A549 (cell line): ENCODE data around the gene UVRAG. TPM values are rescaled to one million over a fixed set of nuclear protein-coding genes. Genes with fewer than 3 reads are reported as not detected.

Experiments used
- ATAC-seq, 2 experiments: fragments of 200-7000 bp in 1 of 2; fragments of >200 bp in 1 of 2; cut with Nextera tagmentation in 1 of 2; cut with Tn5 transposase in 1 of 2; 3 replicates each; pipeline versions ENCODE4 v1.8.0 to v1.9.1; 2018 to 2020; ENCODE audit warnings: mild to moderate bottlenecking in 1 of 2, moderate library complexity in 1 of 2
- CTCF ChIA-PET: fragments of 300-600 bp; sonication (Branson Sonifier 250); formaldehyde crosslinking; extraction: SDS; loops from one replicate; lab custom pipeline; 2021; ENCODE audit warnings: antibody characterized with exemption, inconsistent platforms; lab: Yijun Ruan, JAX
- POLR2A ChIA-PET: fragments of 350-600 bp; formaldehyde crosslinking; extraction: SDS; loops from one replicate; lab custom pipeline; 2021; ENCODE audit warnings: antibody characterized with exemption, inconsistent platforms; lab: Yijun Ruan, JAX
- DNase-seq, 2 experiments: peaks; one replicate each; pipeline versions ENCODE4 v3.0.0 to v3.0.0-alpha.2; 2011 to 2016; ENCODE audit warnings: low read depth in 1 of 2, low spot score in 1 of 2
- FAIRE-seq: peaks from 2 replicates; lab custom pipeline; 2011; peaks lifted over from hg19 to GRCh38; lab: Jason Lieb, UNC
- H3K27ac ChIP-seq, 2 experiments: fragments of >200 bp; sonication (Bioruptor Twin); formaldehyde crosslinking; 3 replicates each; pipeline ENCODE4 v1.5.1; 2016 to 2017
- H3K4me1 ChIP-seq: fragments of >200 bp; sonication (Bioruptor Twin); formaldehyde crosslinking; 3 replicates; pipeline ENCODE4 v1.6.1; 2016
- H3K4me2 ChIP-seq: fragments of >200 bp; sonication (Bioruptor Twin); formaldehyde crosslinking; 3 replicates; pipeline ENCODE4 v1.6.1; 2016
- H3K4me3 ChIP-seq: fragments of >200 bp; sonication (Bioruptor Twin); formaldehyde crosslinking; 3 replicates; pipeline ENCODE4 v1.5.1; 2016
- H3K9me3 ChIP-seq: fragments of >200 bp; sonication (Bioruptor Twin); formaldehyde crosslinking; 3 replicates; pipeline ENCODE4 v1.6.1; 2016
- BCL3 ChIP-seq: fragments of >200 bp; sonication (Bioruptor Twin); formaldehyde crosslinking; IDR thresholded peaks from 3 replicates; pipeline ENCODE4 v1.6.1; 2016
- BHLHE40 ChIP-seq: IDR thresholded peaks from 2 replicates; pipeline ENCODE4 v1.6.1; 2012; ENCODE audit warnings: low read depth, low read length, inconsistent platforms
- CBX2 ChIP-seq: fragments of 200-600 bp; sonication (generic); IDR thresholded peaks from 2 replicates; pipeline ENCODE4 v1.6.1; 2016; ENCODE audit warnings: low read depth, mild to moderate bottlenecking, borderline replicate concordance
- CEBPB ChIP-seq, 2 experiments: fragments of >200 bp in 1 of 2; sonication (Bioruptor Twin) in 1 of 2; formaldehyde crosslinking in 1 of 2; IDR thresholded peaks; 2 replicates each; pipeline ENCODE4 v1.6.1; 2012 to 2016
- CTCF ChIP-seq: fragments of >200 bp; sonication (Bioruptor Twin); formaldehyde crosslinking; IDR thresholded peaks from 3 replicates; pipeline ENCODE4 v1.5.1; 2016
- FOSL2 ChIP-seq, 2 experiments: fragments of 450-650 bp in 1 of 2; fragments of >200 bp in 1 of 2; sonication (Bioruptor Twin) in 1 of 2; formaldehyde crosslinking; IDR thresholded peaks; 2 replicates each; pipeline versions ENCODE4 v1.5.0 to v1.6.1; 2016 to 2020; ENCODE audit warnings: mild to moderate bottlenecking in 1 of 2, moderate library complexity in 1 of 2
- HEYL ChIP-seq: fragments of 250-450 bp; sonication (Bioruptor Pico); IDR thresholded peaks from 2 replicates; pipeline ENCODE4 v1.8.0; 2021; ENCODE audit warnings: mild to moderate bottlenecking, moderate library complexity
- HOXB13 ChIP-seq: fragments of 250-450 bp; sonication (Bioruptor Pico); IDR thresholded peaks from 2 replicates; pipeline ENCODE4 v1.5.0; 2020; ENCODE audit warnings: low read depth, mild to moderate bottlenecking, moderate library complexity
- JUN ChIP-seq, 2 experiments: fragments of >200 bp; sonication (Bioruptor Twin); formaldehyde crosslinking; IDR thresholded peaks; 2 replicates in 1 of 2; 3 replicates in 1 of 2; pipeline ENCODE4 v1.6.1; 2016 to 2017
- JUNB ChIP-seq: fragments of >200 bp; sonication (Bioruptor Twin); formaldehyde crosslinking; IDR thresholded peaks from 2 replicates; pipeline ENCODE4 v1.6.1; 2016
- KDM1A ChIP-seq: fragments of 200-600 bp; sonication (generic); IDR thresholded peaks from 2 replicates; pipeline ENCODE4 v1.6.1; 2016; ENCODE audit warnings: low read depth, mild to moderate bottlenecking
- KDM5A ChIP-seq: fragments of 200-600 bp; sonication (generic); IDR thresholded peaks from 2 replicates; pipeline ENCODE4 v1.6.1; 2016; ENCODE audit warnings: antibody characterized with exemption, mild to moderate bottlenecking
- NFE2L2 ChIP-seq: fragments of 150-350 bp; conservative IDR thresholded peaks from 2 replicates; pipeline ENCODE4 v1.6.1; 2014; ENCODE audit warnings: low read length
- NPAS2 ChIP-seq: fragments of 250-450 bp; sonication (Bioruptor Pico); IDR thresholded peaks from 2 replicates; pipeline ENCODE4 v1.8.0; 2022; ENCODE audit warnings: mild to moderate bottlenecking, moderate library complexity, borderline replicate concordance
- NR3C1 ChIP-seq: fragments of >200 bp; sonication (Bioruptor Twin); formaldehyde crosslinking; IDR thresholded peaks from 3 replicates; pipeline ENCODE4 v1.6.1; 2017
- POLR2A ChIP-seq: IDR thresholded peaks from 2 replicates; pipeline ENCODE4 v1.6.1; 2012; ENCODE audit warnings: mild to moderate bottlenecking, low read length
- RNF2 ChIP-seq: fragments of 200-600 bp; sonication (generic); IDR thresholded peaks from 2 replicates; pipeline ENCODE4 v1.6.1; 2016; ENCODE audit warnings: low read depth, mild to moderate bottlenecking, antibody characterized with exemption, moderate library complexity, borderline replicate concordance
- TFCP2L1 ChIP-seq: fragments of 250-450 bp; sonication (Bioruptor Pico); IDR thresholded peaks from 2 replicates; pipeline ENCODE4 v1.5.0; 2021; ENCODE audit warnings: mild to moderate bottlenecking
- USF2 ChIP-seq: fragments of 450-650 bp; IDR thresholded peaks from 2 replicates; pipeline ENCODE4 v1.6.1; 2014; ENCODE audit warnings: antibody characterized with exemption
- ZSCAN20 ChIP-seq: fragments of 250-450 bp; sonication (Bioruptor Pico); IDR thresholded peaks from 2 replicates; pipeline ENCODE4 v1.8.0; 2022; ENCODE audit warnings: mild to moderate bottlenecking, moderate library complexity
- WGBS: methylation state at CpG from one replicate; pipeline ENCODE4 v1.1.6; 2017; ENCODE audit errors: missing lambda C conversion rate; 5-methylcytosine and 5-hydroxymethylcytosine counted together
- polyA minus RNA-seq: library from RNA; depleted of rRNA, polyadenylated mRNA; stranded (reverse); fragments of >200 nt; gene quantifications from 2 replicates; pipeline ENCODE4 v1.2.3, GENCODE V29; 2011; rRNA and poly(A)+ RNA removed
- polyA plus RNA-seq, 4 experiments: library from polyadenylated mRNA; depleted of rRNA in 3 of 4; stranded (reverse); fragments of >200 nt; fragmentation: RNase III in 1 of 4; extraction: RNeasy Plus Mini Kit Qiagen cat#74134 plus additional on column Dnase treatment in 1 of 4; gene quantifications; 2 replicates in 3 of 4; 3 replicates in 1 of 4; pipeline ENCODE4 v1.2.3, GENCODE V29; 2011 to 2017
- TF ChIP-seq, protein P1 (sequence below): IDR thresholded peaks from 2 replicates; pipeline ENCODE4 v1.6.1; 2012
- TF ChIP-seq, protein P2 (sequence below): IDR thresholded peaks from 2 replicates; pipeline ENCODE4 v1.6.1; 2012; ENCODE audit warnings: low read depth, borderline replicate concordance
- TF ChIP-seq, protein P3 (sequence below): IDR thresholded peaks from 2 replicates; pipeline ENCODE4 v1.6.1; 2012

The UVRAG gene
- polyA plus RNA-seq (2011; rRNA removed) (12.4 and 14.1 TPM in 2 replicates), polyA plus RNA-seq (2017; fragmentation: RNase III; extraction: RNeasy Plus Mini Kit Qiagen cat#74134 plus additional on column Dnase treatment) (6.1 to 6.5 TPM (median 6.4 TPM) in 3 replicates), polyA minus RNA-seq (14.8 and 14.9 TPM in 2 replicates)
- polyA plus RNA-seq (2012; cell fraction: cytosol; rRNA removed): 4.2 and 5.1 TPM in 2 replicates
- 5.5 and 7.8 TPM in 2 replicates for polyA plus RNA-seq (2012; cell fraction: nucleus; rRNA removed)

- ChIA-PET POLR2A (interaction anchor here (1.2 kb wide), 1 partner anchor 15 kb away, joined by 3 read pairs; no protein-coding TSS in a partner anchor), CTCF (interaction anchor here (1.2 to 3.7 kb wide), 4 partner anchors 12 to 109 kb away, joined by 3 to 20 read pairs (median 6); no protein-coding TSS in a partner anchor)
- Histone ChIP-seq H3K4me2 (peak within 1 kb of the TSS; percentile 87), H3K27ac (peak within 1 kb of the TSS; percentile 89 to 92), H3K4me1 (peaks cover 18% of the 10 kb centered on the region; the same call in 2 of the 3 replicates), H3K9me3 (no peaks in the 10 kb centered on the region), H3K4me3 (peak within 1 kb of the TSS; percentile 96)
- TF ChIP-seq ZSCAN20 (CRISPR knock-in tag): no peak
- TF ChIP-seq BHLHE40: peak; percentile 86
- TF ChIP-seq USF2: peak; percentile 99
- TF ChIP-seq POLR2A: peak; percentile 45
- no peak for TF ChIP-seq CBX2
- no peak for TF ChIP-seq HOXB13 (CRISPR knock-in tag)
- TF ChIP-seq TFCP2L1 (CRISPR knock-in tag): no peak
- TF ChIP-seq CTCF: no peak
- no peak for TF ChIP-seq HEYL (CRISPR knock-in tag)
- TF ChIP-seq, protein P1, sequence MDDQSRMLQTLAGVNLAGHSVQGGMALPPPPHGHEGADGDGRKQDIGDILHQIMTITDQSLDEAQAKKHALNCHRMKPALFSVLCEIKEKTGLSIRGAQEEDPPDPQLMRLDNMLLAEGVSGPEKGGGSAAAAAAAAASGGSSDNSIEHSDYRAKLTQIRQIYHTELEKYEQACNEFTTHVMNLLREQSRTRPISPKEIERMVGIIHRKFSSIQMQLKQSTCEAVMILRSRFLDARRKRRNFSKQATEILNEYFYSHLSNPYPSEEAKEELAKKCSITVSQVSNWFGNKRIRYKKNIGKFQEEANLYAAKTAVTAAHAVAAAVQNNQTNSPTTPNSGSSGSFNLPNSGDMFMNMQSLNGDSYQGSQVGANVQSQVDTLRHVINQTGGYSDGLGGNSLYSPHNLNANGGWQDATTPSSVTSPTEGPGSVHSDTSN: peak; percentile 96
- peak; percentile 37; the same call in 1 of the 3 replicates for TF ChIP-seq BCL3
- TF ChIP-seq NPAS2: 0 out of 2 replicates have a peak, but pooled peaks have one; percentile 56
- TF ChIP-seq NFE2L2: no peak
- TF ChIP-seq KDM5A: peak; percentile 35; the same call in 1 of the 2 replicates
- TF ChIP-seq FOSL2 (IDR thresholded peaks at IDR 0.05): no peak
- 0 out of 2 replicates have a peak, but pooled peaks have one; percentile 16 for TF ChIP-seq FOSL2 (CRISPR knock-in tag; IDR thresholded peaks at IDR 0.05)
- TF ChIP-seq JUN (IDR thresholded peaks at IDR 0.05): peak in 1 of 2 experiments; percentile 51; a peak in 1 of 5 replicates
- no peak for TF ChIP-seq NR3C1
- no peak for TF ChIP-seq RNF2
- TF ChIP-seq KDM1A: no peak
- TF ChIP-seq CEBPB (IDR thresholded peaks at IDR 0.05): no peak
- no peak for TF ChIP-seq JUNB
- TF ChIP-seq, protein P2, sequence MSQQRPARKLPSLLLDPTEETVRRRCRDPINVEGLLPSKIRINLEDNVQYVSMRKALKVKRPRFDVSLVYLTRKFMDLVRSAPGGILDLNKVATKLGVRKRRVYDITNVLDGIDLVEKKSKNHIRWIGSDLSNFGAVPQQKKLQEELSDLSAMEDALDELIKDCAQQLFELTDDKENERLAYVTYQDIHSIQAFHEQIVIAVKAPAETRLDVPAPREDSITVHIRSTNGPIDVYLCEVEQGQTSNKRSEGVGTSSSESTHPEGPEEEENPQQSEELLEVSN: 0 out of 2 replicates have a peak, but pooled peaks have one; percentile 34
- TF ChIP-seq, protein P3, sequence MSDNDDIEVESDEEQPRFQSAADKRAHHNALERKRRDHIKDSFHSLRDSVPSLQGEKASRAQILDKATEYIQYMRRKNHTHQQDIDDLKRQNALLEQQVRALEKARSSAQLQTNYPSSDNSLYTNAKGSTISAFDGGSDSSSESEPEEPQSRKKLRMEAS: peak; percentile 72
- FAIRE-seq (no peak), ATAC-seq (peak; percentile 92 to 97), DNase-seq (peak; percentile 99)
- WGBS: under 1% methylated on average over 21 of the region's 39 CpGs
These were observed at the start of gene UVRAG for GRCh38 chr11:75814677-75815344. TSS of gene UVRAG (plus strand) at chr11:75815210. CDS start at chr11:75815408, 198 bp downstream.
